SK-N-SH (cell line): Measurements from ENCODE around the gene NR6A1.

Experiments
- CTCF ChIP-seq: fragments of 200-600 bp; sonication (generic); IDR thresholded peaks from 2 replicates; pipeline ENCODE4 v1.6.1; 2017; ENCODE audit warnings: antibody characterized with exemption, mild to moderate bottlenecking, moderate library complexity
- ELF1 ChIP-seq: IDR thresholded peaks from 2 replicates; pipeline ENCODE4 v1.4.0; 2012
- EP300 ChIP-seq, 2 experiments: IDR thresholded peaks; 2 replicates each; pipeline versions ENCODE4 v1.4.0 to v1.6.1; 2012; ENCODE audit warnings: borderline replicate concordance in 1 of 2, low read depth in 1 of 2, low read length in 1 of 2
- EZH2phosphoT487 ChIP-seq: fragments of 200-600 bp; sonication (generic); IDR thresholded peaks from 2 replicates; pipeline ENCODE4 v1.6.1; 2017; ENCODE audit warnings: low read depth, mixed run types, mild to moderate bottlenecking, antibody characterized with exemption, moderate library complexity, borderline replicate concordance
- FOSL2 ChIP-seq: IDR thresholded peaks from 2 replicates; pipeline ENCODE4 v1.4.0; 2012; ENCODE audit warnings: low read depth, mild to moderate bottlenecking, moderate library complexity, borderline replicate concordance
- FOXM1 ChIP-seq: IDR thresholded peaks from 2 replicates; pipeline ENCODE4 v1.4.0; 2012; ENCODE audit warnings: low read depth, mild to moderate bottlenecking
- GABPA ChIP-seq: IDR thresholded peaks from 2 replicates; pipeline ENCODE4 v1.4.0; 2012; ENCODE audit warnings: low read depth, mild to moderate bottlenecking
- JUND ChIP-seq: IDR thresholded peaks from 2 replicates; pipeline ENCODE4 v1.4.0; 2012
- RAD21 ChIP-seq: IDR thresholded peaks from 2 replicates; pipeline ENCODE4 v1.6.1; 2012; ENCODE audit warnings: mild to moderate bottlenecking, low read length
- TAF1 ChIP-seq: IDR thresholded peaks from 2 replicates; pipeline ENCODE4 v1.6.1; 2012; ENCODE audit warnings: low read depth, mild to moderate bottlenecking, low read length, moderate library complexity, borderline replicate concordance
- YY1 ChIP-seq: IDR thresholded peaks from 2 replicates; pipeline ENCODE4 v1.4.0; 2012; ENCODE audit warnings: low read depth, mild to moderate bottlenecking
- TF ChIP-seq, protein P1 (sequence below): IDR thresholded peaks from 2 replicates; pipeline ENCODE4 v1.6.1; 2012; ENCODE audit warnings: mild to moderate bottlenecking, low read depth, low read length, moderate library complexity
- TF ChIP-seq, protein P2 (sequence below): IDR thresholded peaks from 2 replicates; pipeline ENCODE4; 2012

GRCh38 chr9:124505901-124506346, 265.2 kb downstream of the NR6A1 start:
- no peak for TF ChIP-seq EZH2phosphoT487
- TF ChIP-seq JUND = no peak
- TF ChIP-seq, protein P1, sequence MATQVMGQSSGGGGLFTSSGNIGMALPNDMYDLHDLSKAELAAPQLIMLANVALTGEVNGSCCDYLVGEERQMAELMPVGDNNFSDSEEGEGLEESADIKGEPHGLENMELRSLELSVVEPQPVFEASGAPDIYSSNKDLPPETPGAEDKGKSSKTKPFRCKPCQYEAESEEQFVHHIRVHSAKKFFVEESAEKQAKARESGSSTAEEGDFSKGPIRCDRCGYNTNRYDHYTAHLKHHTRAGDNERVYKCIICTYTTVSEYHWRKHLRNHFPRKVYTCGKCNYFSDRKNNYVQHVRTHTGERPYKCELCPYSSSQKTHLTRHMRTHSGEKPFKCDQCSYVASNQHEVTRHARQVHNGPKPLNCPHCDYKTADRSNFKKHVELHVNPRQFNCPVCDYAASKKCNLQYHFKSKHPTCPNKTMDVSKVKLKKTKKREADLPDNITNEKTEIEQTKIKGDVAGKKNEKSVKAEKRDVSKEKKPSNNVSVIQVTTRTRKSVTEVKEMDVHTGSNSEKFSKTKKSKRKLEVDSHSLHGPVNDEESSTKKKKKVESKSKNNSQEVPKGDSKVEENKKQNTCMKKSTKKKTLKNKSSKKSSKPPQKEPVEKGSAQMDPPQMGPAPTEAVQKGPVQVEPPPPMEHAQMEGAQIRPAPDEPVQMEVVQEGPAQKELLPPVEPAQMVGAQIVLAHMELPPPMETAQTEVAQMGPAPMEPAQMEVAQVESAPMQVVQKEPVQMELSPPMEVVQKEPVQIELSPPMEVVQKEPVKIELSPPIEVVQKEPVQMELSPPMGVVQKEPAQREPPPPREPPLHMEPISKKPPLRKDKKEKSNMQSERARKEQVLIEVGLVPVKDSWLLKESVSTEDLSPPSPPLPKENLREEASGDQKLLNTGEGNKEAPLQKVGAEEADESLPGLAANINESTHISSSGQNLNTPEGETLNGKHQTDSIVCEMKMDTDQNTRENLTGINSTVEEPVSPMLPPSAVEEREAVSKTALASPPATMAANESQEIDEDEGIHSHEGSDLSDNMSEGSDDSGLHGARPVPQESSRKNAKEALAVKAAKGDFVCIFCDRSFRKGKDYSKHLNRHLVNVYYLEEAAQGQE = no peak
- TF ChIP-seq RAD21 = no peak
- no peak for TF ChIP-seq FOSL2
- TF ChIP-seq CTCF = no peak
- TF ChIP-seq ELF1 = no peak
- TF ChIP-seq, protein P2, sequence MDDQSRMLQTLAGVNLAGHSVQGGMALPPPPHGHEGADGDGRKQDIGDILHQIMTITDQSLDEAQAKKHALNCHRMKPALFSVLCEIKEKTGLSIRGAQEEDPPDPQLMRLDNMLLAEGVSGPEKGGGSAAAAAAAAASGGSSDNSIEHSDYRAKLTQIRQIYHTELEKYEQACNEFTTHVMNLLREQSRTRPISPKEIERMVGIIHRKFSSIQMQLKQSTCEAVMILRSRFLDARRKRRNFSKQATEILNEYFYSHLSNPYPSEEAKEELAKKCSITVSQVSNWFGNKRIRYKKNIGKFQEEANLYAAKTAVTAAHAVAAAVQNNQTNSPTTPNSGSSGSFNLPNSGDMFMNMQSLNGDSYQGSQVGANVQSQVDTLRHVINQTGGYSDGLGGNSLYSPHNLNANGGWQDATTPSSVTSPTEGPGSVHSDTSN = no peak
- TF ChIP-seq EP300 (IDR thresholded peaks at IDR 0.05; ENCODE audit: borderline replicate concordance in 1 of 2, low read depth in 1 of 2, low read length in 1 of 2) = no peak
- TF ChIP-seq GABPA = no peak
- no peak for TF ChIP-seq YY1
- TF ChIP-seq FOXM1 = no peak
- TF ChIP-seq TAF1 = no peak
